ENCODE measurements around the gene PBLD.

- TF ChIP-seq CTCF (IDR thresholded peaks at IDR 0.05 in 8 of 11, conservative IDR thresholded peaks at IDR 0.05 in 3 of 11) (no peak), POLR2A (IDR thresholded peaks at IDR 0.05) (no peak), POLR2AphosphoS5 (IDR thresholded peaks at IDR 0.05) (no peak)
These were observed 31.6 kb upstream of the PBLD start for GRCh38 chr10:68364101-68364886.

All from spleen (tissue), 7 donors.